GM23338 (cell line): ENCODE data around the gene TYMP. TPM values are rescaled to one million over a fixed set of nuclear protein-coding genes. Genes with fewer than 3 reads are reported as not detected.

ENCODE experiments used
- ATAC-seq: fragments of 200-7000 bp; cut with Tn5 transposase; 3 replicates; pipeline ENCODE4 v1.9.1; 2020
- DNase-seq: peaks from one replicate; pipeline ENCODE4 v3.0.0-alpha.2; 2015; ENCODE audit warnings: low spot score
- H2AFZ ChIP-seq: fragments of 200-600 bp; sonication (generic); 2 replicates; pipeline ENCODE4 v1.8.0; 2016; ENCODE audit warnings: antibody characterized with exemption, mild to moderate bottlenecking, moderate library complexity
- H3F3A ChIP-seq: fragments of 200-600 bp; sonication (generic); replicated peaks from 2 replicates; pipeline ENCODE4 v1.8.0; 2017; ENCODE audit warnings: antibody characterized with exemption, mixed run types, low read depth
- H3K27ac ChIP-seq: fragments of 200-600 bp; sonication (generic); 2 replicates; pipeline ENCODE4 v1.6.1; 2016; ENCODE audit warnings: low read depth
- H3K27me3 ChIP-seq: fragments of 200-600 bp; sonication (generic); 2 replicates; pipeline ENCODE4 v1.8.0; 2016; ENCODE audit warnings: mild to moderate bottlenecking, mixed run types, moderate library complexity; ENCODE audit not compliant: insufficient read depth
- H3K36me3 ChIP-seq: fragments of 200-600 bp; sonication (generic); 2 replicates; pipeline ENCODE4 v1.8.0; 2016; ENCODE audit warnings: mild to moderate bottlenecking; ENCODE audit not compliant: insufficient read depth
- H3K4me1 ChIP-seq: fragments of 200-600 bp; sonication (generic); 2 replicates; pipeline ENCODE4 v1.8.0; 2016; ENCODE audit warnings: mild to moderate bottlenecking, moderate library complexity; ENCODE audit not compliant: insufficient read depth
- H3K4me2 ChIP-seq: fragments of 200-600 bp; sonication (generic); 2 replicates; pipeline ENCODE4 v1.7.1; 2017; ENCODE audit warnings: mixed run types
- H3K4me3 ChIP-seq: fragments of 200-600 bp; sonication (generic); 2 replicates; pipeline ENCODE4 v1.6.1; 2016; ENCODE audit warnings: mixed run types
- H3K79me2 ChIP-seq: fragments of 200-600 bp; sonication (generic); replicated peaks from 2 replicates; pipeline ENCODE4 v1.8.0; 2017; ENCODE audit warnings: mild to moderate bottlenecking; ENCODE audit not compliant: insufficient read depth
- H3K9me2 ChIP-seq: fragments of 200-600 bp; sonication (generic); 2 replicates; pipeline ENCODE4 v1.8.0; 2017; ENCODE audit not compliant: insufficient read depth
- H4K20me1 ChIP-seq: fragments of 200-600 bp; sonication (generic); replicated peaks from 2 replicates; pipeline ENCODE4 v1.8.0; 2017; ENCODE audit warnings: mild to moderate bottlenecking; ENCODE audit not compliant: insufficient read depth
- H3K27ac Mint-ChIP-seq: 2 replicates; pipeline ENCODE4 v1.8.0; 2020; ENCODE audit warnings: inconsistent platforms, mild to moderate bottlenecking, moderate library complexity, mixed read lengths
- H3K27me3 Mint-ChIP-seq: 3 replicates; pipeline ENCODE4 v1.8.0; 2022; ENCODE audit warnings: low read depth, mild to moderate bottlenecking, moderate library complexity, mixed read lengths, inconsistent platforms; ENCODE audit not compliant: insufficient read depth, poor library complexity
- H3K36me3 Mint-ChIP-seq: 3 replicates; pipeline ENCODE4 v1.8.0; 2021; ENCODE audit warnings: low read depth, mild to moderate bottlenecking, inconsistent platforms, moderate library complexity, mixed read lengths
- H3K4me1 Mint-ChIP-seq: 3 replicates; pipeline ENCODE4 v1.8.0; 2020; ENCODE audit warnings: mild to moderate bottlenecking, inconsistent platforms, mixed read lengths
- H3K4me3 Mint-ChIP-seq: 3 replicates; pipeline ENCODE4 v1.8.0; 2021; ENCODE audit warnings: moderate library complexity, mild to moderate bottlenecking, inconsistent platforms, mixed read lengths
- H3K9me3 Mint-ChIP-seq: 3 replicates; pipeline ENCODE4 v1.8.0; 2020; ENCODE audit warnings: moderate library complexity, mild to moderate bottlenecking, inconsistent platforms, mixed read lengths
- CREB1 ChIP-seq: fragments of 250-450 bp; sonication (Bioruptor Pico); IDR thresholded peaks from 2 replicates; pipeline ENCODE4 v1.5.0; 2020; ENCODE audit warnings: low read depth, mild to moderate bottlenecking, moderate library complexity
- EZH2phosphoT487 ChIP-seq: fragments of 200-600 bp; sonication (generic); IDR thresholded peaks from one replicate; pipeline ENCODE4 v1.8.1; 2018; ENCODE audit warnings: antibody characterized with exemption; ENCODE audit not compliant: unreplicated experiment
- JUNB ChIP-seq: IDR thresholded peaks from one replicate; pipeline ENCODE4 v1.6.1; 2016; ENCODE audit warnings: antibody characterized with exemption; ENCODE audit not compliant: unreplicated experiment
- NANOG ChIP-seq: IDR thresholded peaks from 2 replicates; pipeline ENCODE4 v1.6.1; 2016; ENCODE audit warnings: antibody characterized with exemption, borderline replicate concordance
- POLR2AphosphoS5 ChIP-seq: IDR thresholded peaks from 2 replicates; pipeline ENCODE4 v1.6.1; 2016; ENCODE audit warnings: antibody characterized with exemption, low read depth
- REST ChIP-seq: IDR thresholded peaks from one replicate; pipeline ENCODE4 v1.6.1; 2018; ENCODE audit warnings: antibody characterized with exemption; ENCODE audit not compliant: unreplicated experiment
- STAT1 ChIP-seq: IDR thresholded peaks from one replicate; pipeline ENCODE4 v1.6.1; 2016; ENCODE audit warnings: antibody characterized with exemption; ENCODE audit not compliant: unreplicated experiment
- ZNF114 ChIP-seq: fragments of 250-450 bp; sonication (Bioruptor Pico); IDR thresholded peaks from 2 replicates; pipeline ENCODE4 v1.5.0; 2020; ENCODE audit warnings: mild to moderate bottlenecking, moderate library complexity
- ZNF331 ChIP-seq: fragments of 250-450 bp; sonication (Bioruptor Pico); IDR thresholded peaks from 2 replicates; pipeline ENCODE4 v1.5.0; 2020; ENCODE audit warnings: low read depth, mild to moderate bottlenecking, moderate library complexity
- ZNF462 ChIP-seq: fragments of 250-450 bp; sonication (Bioruptor Pico); IDR thresholded peaks from 2 replicates; pipeline ENCODE4 v1.5.0; 2020; ENCODE audit warnings: mild to moderate bottlenecking, moderate library complexity
- polyA plus RNA-seq: library from polyadenylated mRNA; unstranded; fragments of >200 nt; fragmentation: Nextera tagmentation; extraction: Ambion mirVana; gene quantifications from 2 replicates; pipeline ENCODE4 v1.2.1, GENCODE V29; 2016
- total RNA-seq: library from RNA; depleted of rRNA; stranded (reverse); fragments of >200 nt; shearing (Covaris generic); gene quantifications from 2 replicates; pipeline ENCODE4 v1.2.3, GENCODE V29; 2014
- TF ChIP-seq, protein P1 (sequence below), 2 experiments: fragments of 200-600 bp in 1 of 2; sonication (generic) in 1 of 2; conservative IDR thresholded peaks; 2 replicates each; pipeline versions ENCODE4 v1.5.1 to v1.6.1; 2016 to 2017; ENCODE audit warnings: antibody characterized with exemption in 2 of 2, low read depth in 2 of 2, mild to moderate bottlenecking in 2 of 2, moderate library complexity in 1 of 2

TYMP gene
- total and polyA plus RNA-seq, 2 experiments from 2014 or later = 0.28 to 1.8 TPM

DNA sequence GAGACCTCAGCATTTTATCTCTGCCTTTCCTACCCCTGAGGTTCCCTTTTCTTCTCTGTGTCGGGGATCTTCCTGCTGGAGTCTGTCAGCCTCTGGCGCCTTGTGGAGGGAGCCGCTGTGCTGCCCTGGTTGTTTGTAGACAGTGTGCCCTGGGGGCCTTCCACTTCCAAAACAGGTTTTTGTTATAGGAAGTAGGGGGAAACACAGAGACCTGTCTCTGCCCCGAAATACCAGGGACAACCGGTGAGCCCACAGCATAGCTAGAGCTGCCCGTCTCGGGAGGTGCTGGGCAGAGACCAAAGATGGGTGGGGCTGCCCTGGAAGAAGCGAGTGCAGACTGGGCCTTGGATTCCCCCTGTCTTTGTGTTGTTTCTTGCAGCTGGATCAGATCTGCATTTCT is 13.7 kb downstream of the TYMP start:
- no peak overlapping the region for H3K4me2 ChIP-seq
- no peak for TF ChIP-seq POLR2AphosphoS5
- no peak for TF ChIP-seq CREB1 (CRISPR knock-in tag)
- TF ChIP-seq ZNF462 (CRISPR knock-in tag) = no peak
- no peak for TF ChIP-seq ZNF331 (CRISPR knock-in tag)
- no peak for TF ChIP-seq NANOG
- no peak for TF ChIP-seq REST
- no peak for TF ChIP-seq EZH2phosphoT487
- TF ChIP-seq STAT1 = no peak
- TF ChIP-seq, protein P1, sequence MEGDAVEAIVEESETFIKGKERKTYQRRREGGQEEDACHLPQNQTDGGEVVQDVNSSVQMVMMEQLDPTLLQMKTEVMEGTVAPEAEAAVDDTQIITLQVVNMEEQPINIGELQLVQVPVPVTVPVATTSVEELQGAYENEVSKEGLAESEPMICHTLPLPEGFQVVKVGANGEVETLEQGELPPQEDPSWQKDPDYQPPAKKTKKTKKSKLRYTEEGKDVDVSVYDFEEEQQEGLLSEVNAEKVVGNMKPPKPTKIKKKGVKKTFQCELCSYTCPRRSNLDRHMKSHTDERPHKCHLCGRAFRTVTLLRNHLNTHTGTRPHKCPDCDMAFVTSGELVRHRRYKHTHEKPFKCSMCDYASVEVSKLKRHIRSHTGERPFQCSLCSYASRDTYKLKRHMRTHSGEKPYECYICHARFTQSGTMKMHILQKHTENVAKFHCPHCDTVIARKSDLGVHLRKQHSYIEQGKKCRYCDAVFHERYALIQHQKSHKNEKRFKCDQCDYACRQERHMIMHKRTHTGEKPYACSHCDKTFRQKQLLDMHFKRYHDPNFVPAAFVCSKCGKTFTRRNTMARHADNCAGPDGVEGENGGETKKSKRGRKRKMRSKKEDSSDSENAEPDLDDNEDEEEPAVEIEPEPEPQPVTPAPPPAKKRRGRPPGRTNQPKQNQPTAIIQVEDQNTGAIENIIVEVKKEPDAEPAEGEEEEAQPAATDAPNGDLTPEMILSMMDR (conservative IDR thresholded peaks at IDR 0.05; ENCODE audit: low read depth in 2 of 2) = no peak
- TF ChIP-seq JUNB = no peak
- TF ChIP-seq ZNF114 (CRISPR knock-in tag) = no peak
- ATAC-seq = no peak
- no peaks in the 10 kb centered on the region; the same call in 1 of the 2 replicates for H3K36me3 ChIP-seq
- no peaks in the 10 kb centered on the region for H3K4me1 ChIP-seq
- Mint-ChIP-seq H3K4me3 (no peak overlapping the region), H3K9me3 (no peaks in the 10 kb centered on the region; the same call in 2 of the 3 replicates), H3K27me3 (peaks cover 8% of the 10 kb centered on the region), H3K36me3 (peaks cover 13% of the 10 kb centered on the region), H3K4me1 (no peaks in the 10 kb centered on the region; the same call in 2 of the 3 replicates), H3K27ac (no peak overlapping the region)
- no peaks in the 10 kb centered on the region for H3K27me3 ChIP-seq
- H3K9me2 ChIP-seq = no peaks in the 10 kb centered on the region
- peaks cover 38% of the 10 kb centered on the region for H3K79me2 ChIP-seq
- DNase-seq = no peak
- no peak overlapping the region for H3K4me3 ChIP-seq
- no peak overlapping the region for H3K27ac ChIP-seq
- H3F3A ChIP-seq = no peaks in the 10 kb centered on the region
- no peak overlapping the region for H2AFZ ChIP-seq
- H4K20me1 ChIP-seq = peaks cover 17% of the 10 kb centered on the region; the same call in 1 of the 2 replicates
